Dermis blood vessel endothelial cell (primary cell): ENCODE measurements around the gene HCAR3. TPM values are rescaled to one million over a fixed set of nuclear protein-coding genes. Genes with fewer than 3 reads are reported as not detected.
A peak's percentile ranks its signal among the peaks of the same experiment; 100 is the strongest.
"Not testable (repeated sequence)": the region's sequence is repeated elsewhere in the genome, so short reads cannot be mapped to it uniquely, and the experiment has no call there.

ENCODE experiments used
- DNase-seq: peaks from one replicate; pipeline ENCODE4 v3.0.0; 2010
- total RNA-seq: library from RNA; depleted of rRNA; stranded (reverse); fragments of >200 nt; gene quantifications from 2 replicates; pipeline ENCODE4 v1.2.3, GENCODE V29; 2014

The HCAR3 gene
- total RNA-seq, 1 donor from 2014 or later: not detected

DNA sequence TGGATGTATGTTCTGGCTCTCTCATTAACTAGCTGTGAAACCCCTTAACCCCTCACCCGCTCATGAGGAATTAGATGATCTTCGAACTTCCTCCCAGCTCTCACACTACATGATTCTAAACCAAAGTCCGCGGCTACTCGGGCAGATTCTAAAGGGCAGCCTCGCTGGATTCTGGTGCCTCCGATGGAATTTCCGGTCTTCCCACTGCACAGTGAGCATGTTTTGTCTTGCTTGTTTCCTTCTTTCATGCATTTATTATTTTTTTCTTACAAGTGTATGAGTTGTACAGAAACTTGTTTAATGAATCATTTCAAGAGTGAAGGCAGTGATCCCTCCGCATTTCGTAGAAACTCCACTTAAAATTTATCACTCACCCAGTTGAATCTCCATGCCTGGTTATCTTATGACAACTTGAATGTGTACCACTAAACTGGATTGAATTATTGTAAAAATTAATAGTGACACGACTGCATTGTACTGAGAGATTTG lies 4.5 kb upstream of the HCAR3 start:
- peak; percentile 58 for DNase-seq

DNA sequence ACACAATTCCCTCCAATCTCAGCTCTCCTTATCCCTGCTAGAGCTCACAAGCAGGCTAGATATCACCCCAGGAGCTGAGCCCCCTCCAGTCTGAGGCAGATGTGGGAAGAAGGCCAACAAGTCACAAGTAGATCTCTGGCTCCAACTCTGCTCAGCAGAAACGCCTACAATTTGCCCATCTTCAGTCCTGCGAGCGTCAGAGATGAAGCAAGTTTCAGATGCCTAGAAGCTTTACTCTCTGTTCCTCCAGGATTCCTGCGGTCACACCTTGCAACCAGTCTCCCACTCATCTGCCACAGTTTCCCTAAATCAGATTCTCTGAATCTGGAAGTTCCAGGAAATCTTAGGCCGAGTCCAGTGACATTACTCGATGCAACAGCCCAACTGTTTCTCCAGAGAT lies 1.4 kb downstream of the HCAR3 start:
- not testable (repeated sequence) for DNase-seq

DNA sequence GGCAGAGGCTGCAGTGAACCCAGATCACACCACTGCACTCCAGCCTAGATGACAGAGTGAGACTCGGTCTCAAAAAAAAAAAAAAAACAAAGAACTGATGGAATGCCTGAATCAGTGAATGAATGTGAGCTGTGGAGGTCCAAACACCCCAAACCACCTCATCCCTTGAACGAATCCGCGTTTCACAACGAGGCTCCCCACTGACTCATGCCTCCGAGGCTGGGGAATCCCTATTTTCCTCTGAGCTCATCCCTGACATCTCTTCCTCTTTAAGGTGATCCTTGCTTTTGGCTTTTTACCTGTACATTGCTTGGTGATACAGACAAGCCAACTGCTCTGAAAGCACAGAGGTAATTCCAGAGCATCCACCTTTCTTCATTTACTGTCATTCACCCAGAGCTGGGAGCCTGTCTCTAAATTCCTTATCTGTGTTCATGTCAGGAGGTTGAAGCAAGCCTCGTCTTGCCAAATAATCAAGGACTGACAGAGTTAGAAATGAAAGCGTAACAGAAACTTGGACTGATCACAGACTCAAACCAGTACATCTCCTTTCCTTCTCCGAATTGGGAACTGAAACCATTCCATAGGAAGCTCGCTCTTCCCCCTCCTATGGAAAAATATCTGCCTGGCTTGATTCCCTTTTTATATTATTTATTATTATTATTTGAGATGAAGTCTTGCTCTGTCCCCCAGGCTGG lies 3.0 kb downstream of the HCAR3 start:
- DNase-seq: not testable (repeated sequence)

DNA sequence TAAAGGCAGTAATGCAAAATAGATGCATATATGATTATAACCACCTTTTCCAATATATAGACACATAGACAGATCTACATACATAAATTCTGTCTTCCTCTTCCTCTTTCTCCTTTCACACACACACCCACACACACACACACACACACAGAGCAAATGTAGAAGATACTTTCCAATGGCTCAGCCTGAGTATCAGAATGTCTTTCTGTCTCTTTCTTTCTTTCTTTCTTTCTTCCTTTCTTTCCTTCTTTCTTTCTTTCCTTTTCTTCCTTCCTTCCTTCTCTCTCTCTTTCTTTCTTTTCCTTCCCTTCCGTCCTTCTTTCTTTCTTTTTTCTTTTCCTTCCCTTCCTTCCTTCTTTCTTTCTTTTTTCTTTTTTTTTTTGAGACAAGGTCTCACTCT lies 5.3 kb downstream of the HCAR3 start:
- not testable (repeated sequence) for DNase-seq

DNA sequence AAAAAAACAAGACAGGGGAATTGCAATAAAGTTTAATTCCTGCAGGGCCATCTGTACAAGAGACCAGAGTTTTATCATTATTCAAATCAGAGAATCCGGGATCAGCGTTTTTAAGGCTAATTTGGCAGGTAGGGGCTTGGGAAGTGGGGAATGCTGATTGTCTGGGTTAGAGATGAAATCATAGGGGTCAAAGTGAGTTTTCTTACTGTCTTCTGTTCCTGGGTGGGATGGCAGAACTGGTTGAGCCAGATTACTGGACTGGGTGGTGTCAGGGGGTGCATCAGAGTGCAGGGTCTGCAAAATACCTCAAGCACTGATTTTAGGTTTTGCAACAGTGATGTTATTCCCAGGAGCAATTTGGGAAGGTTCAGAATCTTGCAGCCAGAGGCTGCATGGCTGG lies 6.3 kb downstream of the HCAR3 start:
- DNase-seq: not testable (repeated sequence)

DNA sequence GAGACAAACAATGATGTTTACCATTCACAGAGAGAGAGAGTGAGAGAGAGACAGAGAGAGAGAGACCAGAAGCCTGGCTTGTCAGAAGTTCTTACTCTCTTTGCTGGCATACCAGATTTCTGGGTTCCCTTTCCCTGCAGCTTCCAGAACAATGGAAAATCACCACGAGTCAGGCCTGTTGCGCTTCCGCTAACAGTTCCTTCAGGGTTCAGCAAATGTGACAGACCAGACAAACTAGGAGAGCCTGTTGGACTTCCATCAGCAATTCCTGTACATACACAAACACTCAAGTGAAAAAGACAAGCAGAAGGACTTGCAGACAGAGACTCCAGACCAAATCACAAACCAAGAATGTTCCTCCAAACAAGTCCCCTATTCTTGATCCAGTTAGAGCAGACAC lies 7.3 kb downstream of the HCAR3 start:
- DNase-seq: not testable (repeated sequence)

DNA sequence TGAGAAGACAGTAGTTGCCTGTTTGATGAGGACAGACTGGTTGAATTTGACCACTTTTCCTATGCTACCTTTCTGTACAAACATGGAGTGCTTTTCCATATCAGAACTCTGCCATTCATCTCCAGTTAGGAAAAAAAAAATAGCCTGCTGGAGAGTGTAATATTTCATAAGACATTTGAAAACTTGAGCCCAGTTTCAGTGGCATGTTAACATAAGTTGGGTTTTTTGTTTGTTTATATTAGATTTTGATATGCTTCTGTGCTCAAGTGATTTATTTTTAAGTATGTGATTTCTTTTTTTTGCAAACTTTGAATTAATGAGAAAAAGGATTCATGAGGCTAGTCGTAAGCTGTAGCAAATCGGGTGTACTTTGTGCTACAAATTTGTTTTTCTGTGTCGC lies 12.8 kb downstream of the HCAR3 start:
- not testable (repeated sequence) for DNase-seq

DNA sequence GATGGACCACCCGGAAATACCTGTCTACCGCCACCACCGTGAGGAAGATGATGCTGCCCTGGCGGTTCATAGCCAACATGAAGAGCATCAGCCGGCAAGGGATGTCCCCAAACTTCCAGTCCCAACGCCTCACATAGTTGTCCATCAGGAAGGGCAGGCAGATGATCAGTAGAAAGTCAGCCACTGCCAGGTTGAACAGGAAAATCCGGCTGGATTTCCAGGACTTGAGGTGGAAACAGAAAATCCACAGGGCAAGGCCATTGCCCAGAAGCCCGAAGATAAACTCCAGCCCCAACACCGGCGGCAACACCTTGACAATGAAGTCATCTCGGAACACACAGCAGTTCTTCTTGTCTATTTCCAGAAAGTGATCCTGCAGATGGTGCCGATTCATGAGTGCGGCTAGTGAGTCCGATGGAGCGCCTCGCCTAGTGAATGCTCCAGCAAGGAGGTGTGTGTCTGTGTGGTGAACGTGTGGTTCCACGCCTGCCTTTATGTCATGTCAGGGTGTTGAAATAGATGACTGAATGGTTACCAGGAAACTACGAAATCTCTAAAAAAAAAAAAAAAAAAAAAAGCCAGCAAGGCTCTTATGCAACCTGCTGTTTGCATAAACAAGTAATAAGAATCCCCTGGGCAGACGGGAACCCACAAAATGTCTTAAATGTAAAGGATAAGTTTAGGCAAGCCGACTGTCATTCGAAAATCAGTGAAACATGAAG lies 13.6 kb downstream of the HCAR3 start, which contains the start of gene HCAR2:
Gene HCAR2 (minus strand): TSS at position 468 of the 722 bp plus-strand sequence. CDS start 74 bp downstream, at position 394.
- DNase-seq: not testable (repeated sequence)

DNA sequence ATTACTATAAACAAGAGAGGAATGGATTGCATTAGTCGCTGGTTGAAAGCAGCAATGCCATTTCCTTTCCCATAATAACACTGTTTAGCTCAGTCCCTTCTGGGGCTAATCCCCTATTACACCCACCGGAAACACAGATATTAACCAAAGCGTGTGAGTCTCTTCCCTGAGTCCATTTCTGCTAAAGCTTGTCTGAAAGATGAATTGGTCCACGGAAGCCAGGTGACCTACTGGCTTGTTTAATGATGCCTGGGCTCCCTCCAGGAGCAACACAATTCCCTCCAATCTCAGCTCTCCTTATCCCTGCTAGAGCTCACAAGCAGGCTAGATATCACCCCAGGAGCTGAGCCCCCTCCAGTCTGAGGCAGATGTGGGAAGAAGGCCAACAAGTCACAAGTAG lies 15.1 kb downstream of the HCAR3 start:
- not testable (repeated sequence) for DNase-seq

DNA sequence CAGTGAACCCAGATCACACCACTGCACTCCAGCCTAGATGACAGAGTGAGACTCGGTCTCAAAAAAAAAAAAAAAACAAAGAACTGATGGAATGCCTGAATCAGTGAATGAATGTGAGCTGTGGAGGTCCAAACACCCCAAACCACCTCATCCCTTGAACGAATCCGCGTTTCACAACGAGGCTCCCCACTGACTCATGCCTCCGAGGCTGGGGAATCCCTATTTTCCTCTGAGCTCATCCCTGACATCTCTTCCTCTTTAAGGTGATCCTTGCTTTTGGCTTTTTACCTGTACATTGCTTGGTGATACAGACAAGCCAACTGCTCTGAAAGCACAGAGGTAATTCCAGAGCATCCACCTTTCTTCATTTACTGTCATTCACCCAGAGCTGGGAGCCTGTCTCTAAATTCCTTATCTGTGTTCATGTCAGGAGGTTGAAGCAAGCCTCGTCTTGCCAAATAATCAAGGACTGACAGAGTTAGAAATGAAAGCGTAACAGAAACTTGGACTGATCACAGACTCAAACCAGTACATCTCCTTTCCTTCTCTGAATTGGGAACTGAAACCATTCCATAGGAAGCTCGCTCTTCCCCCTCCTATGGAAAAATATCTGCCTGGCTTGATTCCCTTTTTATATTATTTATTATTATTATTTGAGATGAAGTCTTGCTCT lies 16.4 kb downstream of the HCAR3 start:
- not testable (repeated sequence) for DNase-seq

DNA sequence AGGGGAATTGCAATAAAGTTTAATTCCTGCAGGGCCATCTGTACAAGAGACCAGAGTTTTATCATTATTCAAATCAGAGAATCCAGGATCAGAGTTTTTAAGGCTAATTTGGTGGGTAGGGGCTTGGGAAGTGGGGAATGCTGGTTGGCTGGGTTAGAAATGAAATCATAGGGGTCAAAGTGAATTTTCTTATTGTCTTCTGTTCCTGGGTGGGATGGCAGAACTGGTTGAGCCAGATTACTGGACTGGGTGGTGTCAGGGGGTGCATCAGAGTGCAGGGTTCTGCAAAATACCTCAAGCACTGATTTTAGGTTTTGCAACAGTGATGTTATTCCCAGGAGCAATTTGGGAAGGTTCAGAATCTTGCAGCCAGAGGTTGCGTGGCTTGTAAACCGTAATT lies 19.7 kb downstream of the HCAR3 start:
- DNase-seq: not testable (repeated sequence)

DNA sequence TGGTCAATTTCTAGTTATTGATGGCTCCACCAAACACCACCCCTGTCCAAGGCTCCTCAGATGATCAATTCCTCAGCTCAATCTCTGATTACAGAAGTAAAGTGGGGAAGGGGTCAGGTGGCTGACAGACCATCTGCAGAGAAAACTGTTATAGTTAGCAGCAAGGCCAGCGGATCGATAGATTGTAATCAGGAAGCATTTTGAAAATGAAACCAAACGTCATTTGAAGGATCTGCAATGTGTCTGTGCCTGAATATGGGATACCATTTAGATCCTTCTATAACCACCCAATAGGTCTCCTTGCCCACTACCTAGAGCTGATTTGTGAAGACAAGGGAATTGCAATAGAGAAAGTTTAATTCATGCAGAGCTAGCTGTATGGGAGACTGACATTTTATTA lies 25.0 kb downstream of the HCAR3 start:
- DNase-seq: no peak

DNA sequence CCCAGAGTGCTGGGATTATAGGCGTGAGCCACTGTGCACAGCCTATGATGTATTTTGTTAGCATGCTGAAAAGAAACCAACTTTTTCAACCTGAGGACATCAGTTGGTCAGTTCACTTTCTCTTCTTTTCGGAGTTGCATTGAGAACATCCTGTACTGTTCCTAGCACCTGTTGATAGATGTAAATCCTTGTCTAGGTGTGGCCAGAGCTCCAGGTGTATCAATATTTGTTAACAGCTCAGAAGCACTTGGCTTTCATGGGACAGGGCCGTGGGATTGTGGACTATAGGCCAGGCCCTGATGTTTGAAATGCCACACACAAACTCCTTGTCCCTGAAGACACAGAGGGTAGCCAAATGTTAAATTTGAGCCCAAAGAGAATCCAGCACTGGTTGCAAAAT lies 28.3 kb downstream of the HCAR3 start:
- DNase-seq: no peak

DNA sequence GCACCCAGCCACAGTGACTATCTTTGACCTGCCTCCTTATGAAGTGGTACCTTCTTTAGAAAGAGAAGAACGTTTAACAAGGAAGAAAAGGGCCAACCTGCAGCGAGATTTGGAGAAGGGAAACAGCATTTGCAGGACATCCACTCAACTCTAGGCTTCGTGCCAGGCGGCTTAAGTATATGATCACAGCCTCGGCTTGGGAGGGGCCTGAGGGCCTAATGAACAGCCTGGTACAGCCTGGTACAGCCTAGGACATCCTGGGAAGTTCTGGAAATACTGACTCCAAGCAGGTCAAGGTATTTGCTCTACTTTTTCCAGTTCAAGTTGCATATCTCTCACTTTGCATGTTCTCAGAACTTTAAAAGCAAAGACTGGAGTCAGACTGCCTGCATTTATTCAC lies 29.5 kb downstream of the HCAR3 start:
- peak; percentile 13 for DNase-seq

DNA sequence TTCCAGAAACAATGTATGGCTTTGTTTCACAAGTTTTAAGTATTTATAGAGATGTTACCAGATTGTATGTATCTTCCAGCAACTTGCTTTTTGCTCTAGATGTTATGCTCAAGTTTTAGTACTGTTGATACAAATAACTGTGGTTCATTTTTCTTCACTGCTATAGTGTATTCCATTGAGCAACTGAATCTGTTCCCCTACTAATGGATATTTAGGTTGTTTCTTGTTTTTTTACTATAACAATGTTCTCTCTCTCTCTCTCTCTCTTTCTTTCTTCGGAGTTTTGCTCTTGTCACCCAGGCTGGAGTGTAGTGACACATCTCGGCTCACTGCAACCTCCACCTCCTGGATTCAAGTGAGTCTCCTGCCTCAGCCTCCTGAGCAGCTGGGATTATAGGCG lies 30.1 kb downstream of the HCAR3 start:
- no peak for DNase-seq

DNA sequence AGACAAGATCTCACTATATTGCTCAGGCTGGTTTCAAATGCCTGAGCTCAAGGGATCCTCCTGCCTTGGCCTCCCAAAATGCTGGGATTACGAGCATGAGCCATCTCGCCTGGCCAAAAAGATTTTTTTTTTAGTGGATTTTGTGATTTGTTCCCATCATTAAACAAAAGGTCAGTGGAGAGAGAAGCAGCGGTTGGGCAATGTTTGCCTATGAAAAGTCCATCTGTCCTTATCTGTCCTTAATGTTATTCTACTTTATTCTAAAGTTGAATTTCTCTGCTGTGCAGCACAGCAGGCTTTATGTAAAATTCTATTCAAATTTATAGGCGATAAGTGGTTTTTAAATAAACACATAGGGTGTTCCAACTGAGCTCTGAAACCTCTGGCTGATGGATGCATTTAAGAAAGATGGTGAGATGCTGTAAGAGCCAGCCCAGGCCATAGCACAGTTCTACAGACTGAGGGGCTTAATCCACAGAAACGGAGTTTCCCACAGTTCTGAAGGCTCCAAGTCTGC lies 32.3 kb downstream of the HCAR3 start:
- no peak for DNase-seq

DNA sequence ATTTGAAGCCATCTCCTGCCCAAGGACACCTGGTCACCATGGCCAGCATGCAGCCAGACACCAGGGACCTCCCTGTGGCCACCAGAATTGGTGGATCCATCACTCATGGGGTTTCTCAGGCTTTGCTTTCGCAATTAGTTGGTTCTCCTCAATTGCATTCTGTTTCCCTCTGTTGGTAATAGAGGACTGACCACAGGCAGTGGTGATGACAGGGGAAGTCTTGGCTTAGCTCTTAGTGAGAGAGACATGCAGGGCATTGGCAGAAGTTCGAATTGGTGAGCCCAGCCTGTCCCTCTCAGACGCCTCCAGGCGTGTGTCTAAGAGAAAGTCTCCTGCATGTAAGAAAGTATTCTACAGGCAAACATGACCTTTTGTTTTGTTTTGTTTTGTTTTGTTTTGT lies 34.8 kb downstream of the HCAR3 start:
- DNase-seq: no peak

DNA sequence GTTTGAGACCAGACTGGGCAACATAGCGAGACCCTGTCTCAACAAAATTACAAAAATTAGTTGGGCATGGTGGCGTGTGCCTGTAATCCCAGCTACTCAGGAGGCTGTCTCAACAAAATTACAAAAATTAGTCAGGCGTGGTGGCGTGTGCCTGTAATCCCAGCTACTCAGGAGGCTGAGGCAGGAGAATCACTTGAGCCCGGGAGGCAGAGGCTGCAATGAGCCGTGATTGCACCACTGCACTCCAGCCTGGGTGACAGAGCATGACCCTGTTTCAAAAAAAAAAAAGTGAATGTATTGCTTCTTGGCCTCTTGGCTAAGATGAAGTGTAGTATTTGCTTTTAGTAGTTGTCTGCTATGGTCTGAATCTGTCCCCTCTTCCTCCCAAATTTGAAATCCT lies 35.6 kb downstream of the HCAR3 start:
- DNase-seq: not testable (repeated sequence)

DNA sequence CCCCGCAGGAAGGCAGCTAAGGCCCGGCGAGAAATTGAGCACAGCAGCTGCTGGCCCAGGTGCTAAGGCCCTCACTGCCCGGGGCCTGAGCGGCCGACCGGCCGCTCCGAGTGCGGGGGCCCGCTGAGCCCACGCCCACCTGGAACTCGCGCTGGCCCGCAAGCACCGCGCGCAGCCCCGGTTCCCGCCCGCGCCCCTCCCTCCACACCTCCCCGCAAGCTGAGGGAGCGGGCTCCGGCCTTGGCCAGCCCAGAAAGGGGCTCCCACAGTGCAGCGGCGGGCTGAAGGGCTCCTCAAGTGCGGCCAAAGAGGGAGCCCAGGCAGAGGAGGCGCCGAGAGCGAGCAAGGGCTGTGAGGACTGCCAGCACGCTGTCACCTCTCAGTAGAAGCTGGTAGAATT lies 39.8 kb downstream of the HCAR3 start:
- DNase-seq: not testable (repeated sequence)

DNA sequence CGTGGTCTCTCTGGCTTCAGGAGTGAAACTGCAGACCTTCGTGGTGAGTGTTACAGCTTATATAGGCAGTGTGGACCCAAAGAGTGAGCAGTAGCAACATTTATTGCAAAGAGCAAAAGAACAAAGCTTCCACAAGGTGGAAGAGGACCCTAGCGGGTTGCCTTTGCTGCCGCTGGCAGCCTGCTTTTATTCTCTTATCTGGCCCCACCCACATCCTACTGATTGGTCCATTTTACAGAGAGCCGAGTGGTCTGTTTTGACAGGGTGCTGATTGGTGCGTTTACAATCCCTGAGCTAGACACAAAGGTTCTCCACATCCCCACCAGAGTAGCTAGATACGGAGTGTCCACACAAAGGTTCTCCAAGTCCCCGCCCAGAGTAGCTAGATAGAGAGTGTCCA lies 40.6 kb downstream of the HCAR3 start:
- not testable (repeated sequence) for DNase-seq

DNA sequence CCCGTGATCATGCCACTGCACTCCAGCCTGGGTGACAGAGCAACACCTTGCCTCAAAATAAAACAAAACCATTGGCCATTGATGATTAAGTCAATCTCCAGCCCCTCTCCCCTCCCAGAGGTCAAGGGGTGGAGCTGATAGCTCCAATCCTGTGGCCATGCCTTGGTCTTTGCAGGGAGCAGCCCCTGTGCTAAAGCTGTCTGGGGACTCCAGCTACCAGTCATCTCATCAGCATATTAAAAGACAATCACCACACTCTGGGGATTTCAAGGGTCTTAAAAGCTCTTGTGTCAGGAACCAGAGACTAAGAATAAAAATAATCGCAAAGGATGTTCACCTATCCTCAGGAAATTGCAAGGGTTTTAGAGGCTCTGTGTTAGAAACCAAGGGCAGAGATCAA lies 44.1 kb downstream of the HCAR3 start:
- no peak for DNase-seq

DNA sequence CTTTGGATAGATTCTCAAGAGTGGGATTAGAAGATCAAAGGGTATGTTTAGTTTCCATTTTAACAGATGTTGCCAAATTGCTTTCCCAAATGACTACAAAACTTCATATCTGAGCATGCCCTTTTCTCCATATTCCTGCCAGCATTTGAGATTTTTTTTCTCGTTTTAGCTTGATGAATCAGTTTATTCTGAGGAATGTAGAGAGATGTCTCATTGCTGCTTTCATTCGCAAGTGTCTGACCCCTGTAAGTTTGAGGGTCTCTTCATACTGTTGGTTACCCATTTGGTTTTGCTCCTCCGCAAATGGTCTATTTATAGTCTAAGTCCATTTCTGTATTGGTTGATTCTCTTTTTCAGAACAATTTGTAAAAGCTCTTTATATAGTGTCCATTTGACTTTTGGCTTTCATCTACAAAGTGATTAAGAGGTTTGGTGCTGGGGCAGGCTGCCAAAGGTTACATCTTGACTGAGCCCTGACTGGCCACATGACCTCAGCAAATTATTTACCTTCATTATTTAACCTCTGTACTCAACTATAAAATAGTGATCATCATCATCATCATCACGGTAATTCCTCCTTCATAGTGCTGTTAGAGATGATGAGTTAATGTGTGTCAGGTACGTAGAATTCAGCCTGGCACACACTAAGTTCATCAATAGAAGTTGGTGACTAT lies 47.1 kb downstream of the HCAR3 start:
- DNase-seq: no peak

DNA sequence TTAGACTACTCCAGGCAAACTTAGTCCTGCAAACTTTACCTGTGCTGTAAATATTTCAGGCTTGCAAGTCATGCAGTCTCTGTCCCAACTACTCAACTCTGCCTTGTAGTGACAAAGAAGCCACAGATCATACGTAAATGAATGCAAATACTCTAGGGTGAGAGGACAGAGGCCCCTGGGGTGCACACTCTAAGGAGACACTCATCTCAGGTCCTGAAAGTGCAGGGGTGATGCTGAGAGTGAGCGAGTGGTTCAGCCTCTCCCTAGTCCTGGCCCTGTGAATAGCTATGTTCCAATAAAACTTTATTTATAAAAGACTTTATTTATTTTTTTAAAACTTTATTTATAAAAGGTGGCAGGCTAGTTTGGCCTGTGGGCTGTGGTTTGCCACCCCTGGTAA lies 48.3 kb downstream of the HCAR3 start:
- DNase-seq: no peak
